BJ (cell line): ENCODE results near the gene BBC3. TPM values are rescaled to one million over a fixed set of nuclear protein-coding genes. Genes with fewer than 3 reads are reported as not detected.

Experiments used
- CTCF ChIA-PET: fragments of 350-600 bp; formaldehyde crosslinking; extraction: SDS; loops from one replicate; lab custom pipeline; 2021; ENCODE audit warnings: antibody characterized with exemption, inconsistent platforms; lab: Yijun Ruan, JAX
- POLR2A ChIA-PET: fragments of 300-600 bp; sonication (Branson Sonifier 250); formaldehyde crosslinking; extraction: SDS; loops from one replicate; lab custom pipeline; 2021; ENCODE audit warnings: antibody characterized with exemption; lab: Charles Lee
- DNase-seq: peaks from one replicate; pipeline ENCODE4 v3.0.0-alpha.2; 2011; ENCODE audit warnings: low read depth
- H3K27me3 ChIP-seq: 2 replicates; pipeline ENCODE4 v1.6.0; 2011; ENCODE audit warnings: low read length; ENCODE audit not compliant: control insufficient read depth, insufficient read depth
- H3K36me3 ChIP-seq: 2 replicates; pipeline ENCODE4 v1.5.1; 2011; ENCODE audit warnings: low read length; ENCODE audit not compliant: control insufficient read depth, insufficient read depth
- H3K4me3 ChIP-seq: 2 replicates; pipeline ENCODE4 v1.5.1; 2011; ENCODE audit warnings: low read depth, mild to moderate bottlenecking, control low read depth, low read length
- polyA plus RNA-seq: library from polyadenylated mRNA; depleted of rRNA; stranded (reverse); fragments of >200 nt; gene quantifications from 2 replicates; pipeline ENCODE4 v1.2.3, GENCODE V29; 2011
- TF ChIP-seq, protein P1 (sequence below): IDR thresholded peaks from 2 replicates; pipeline ENCODE4 v1.5.1; 2011; ENCODE audit warnings: low read depth, mild to moderate bottlenecking, control low read depth, inconsistent platforms, low read length, moderate library complexity; ENCODE audit not compliant: insufficient read depth

Gene BBC3
- polyA plus RNA-seq, 1 experiment, result 5.2 TPM

DNA sequence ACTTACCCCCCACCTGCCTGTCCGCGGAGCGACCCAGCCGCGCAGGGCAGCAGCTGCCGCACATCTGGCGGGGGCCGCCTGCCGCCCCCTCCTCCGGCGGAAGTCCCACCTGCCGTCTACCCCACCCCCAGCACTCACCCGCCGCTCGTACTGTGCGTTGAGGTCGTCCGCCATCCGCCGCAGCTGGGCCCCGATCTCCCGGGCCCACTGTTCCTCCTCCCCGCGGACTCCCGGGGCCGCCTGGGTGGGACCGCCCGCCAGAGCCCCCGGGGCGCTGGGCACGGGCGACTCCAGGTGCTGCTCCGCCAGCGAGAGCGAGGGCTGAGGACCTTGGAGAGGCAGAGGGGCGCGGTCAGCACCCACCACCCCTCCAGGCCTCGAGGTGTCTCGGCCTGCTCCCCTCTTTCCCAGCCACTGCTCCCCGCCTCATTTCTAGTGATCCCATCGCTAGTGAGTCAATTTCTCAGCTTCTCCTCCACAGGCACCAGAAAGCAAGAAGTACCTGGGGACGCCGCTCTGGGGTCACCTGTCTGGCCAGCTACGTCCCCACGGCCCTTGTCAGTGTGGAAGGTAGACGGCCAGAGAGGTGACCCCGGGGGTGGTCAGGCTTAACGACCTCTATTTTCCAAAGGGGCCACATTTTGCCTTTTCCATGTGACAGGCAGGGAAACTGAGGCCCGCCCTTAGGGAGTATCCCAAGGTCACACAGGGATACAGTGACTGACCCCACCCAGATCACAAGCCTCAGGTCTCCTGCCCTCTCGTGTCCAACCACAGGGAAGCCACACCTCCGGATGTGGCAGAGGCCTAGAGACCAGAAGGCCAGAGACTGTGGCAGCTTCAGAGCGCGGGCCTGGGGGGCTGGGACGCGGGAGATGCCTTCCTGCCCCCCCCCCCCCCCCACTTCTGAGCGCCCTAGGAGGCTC, 4.3 kb downstream of the BBC3 start:
- Histone ChIP-seq H3K4me3 (peak overlapping the region; percentile 77), H3K27me3 (no peaks in the 10 kb centered on the region), H3K36me3 (peaks cover 12% of the 10 kb centered on the region)
- POLR2A ChIA-PET, result interaction anchor here (0.6 to 1.3 kb wide), 7 partner anchors 13 to 1457 kb away, joined by 5 to 21 read pairs (median 7); no protein-coding TSS in a partner anchor
- DNase-seq, result peak; percentile 35
- CTCF ChIA-PET, result interaction anchor here (0.7 to 7.1 kb wide), 5 partner anchors 16 to 72 kb away, joined by 3 to 51 read pairs (median 4); no protein-coding TSS in a partner anchor
- TF ChIP-seq, protein P1, sequence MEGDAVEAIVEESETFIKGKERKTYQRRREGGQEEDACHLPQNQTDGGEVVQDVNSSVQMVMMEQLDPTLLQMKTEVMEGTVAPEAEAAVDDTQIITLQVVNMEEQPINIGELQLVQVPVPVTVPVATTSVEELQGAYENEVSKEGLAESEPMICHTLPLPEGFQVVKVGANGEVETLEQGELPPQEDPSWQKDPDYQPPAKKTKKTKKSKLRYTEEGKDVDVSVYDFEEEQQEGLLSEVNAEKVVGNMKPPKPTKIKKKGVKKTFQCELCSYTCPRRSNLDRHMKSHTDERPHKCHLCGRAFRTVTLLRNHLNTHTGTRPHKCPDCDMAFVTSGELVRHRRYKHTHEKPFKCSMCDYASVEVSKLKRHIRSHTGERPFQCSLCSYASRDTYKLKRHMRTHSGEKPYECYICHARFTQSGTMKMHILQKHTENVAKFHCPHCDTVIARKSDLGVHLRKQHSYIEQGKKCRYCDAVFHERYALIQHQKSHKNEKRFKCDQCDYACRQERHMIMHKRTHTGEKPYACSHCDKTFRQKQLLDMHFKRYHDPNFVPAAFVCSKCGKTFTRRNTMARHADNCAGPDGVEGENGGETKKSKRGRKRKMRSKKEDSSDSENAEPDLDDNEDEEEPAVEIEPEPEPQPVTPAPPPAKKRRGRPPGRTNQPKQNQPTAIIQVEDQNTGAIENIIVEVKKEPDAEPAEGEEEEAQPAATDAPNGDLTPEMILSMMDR, result peak; percentile 16; the same call in 1 of the 2 replicates

- Histone ChIP-seq H3K4me3 (peak overlapping the region; percentile 77), H3K27me3 (no peaks in the 10 kb centered on the region), H3K36me3 (peaks cover 20% of the 10 kb centered on the region)
- TF ChIP-seq, protein P1, result 0 out of 2 replicates have a peak, but pooled peaks have one; percentile 6
- ChIA-PET POLR2A (interaction anchor here (0.5 to 1.3 kb wide), 8 partner anchors 14 to 1456 kb away, joined by 4 to 7 read pairs (median 6); partner anchors contain the start of gene CCDC9), CTCF (interaction anchor here (0.6 to 7.1 kb wide), 8 partner anchors 10 to 76 kb away, joined by 3 to 51 read pairs (median 4); no protein-coding TSS in a partner anchor)
- no peak for DNase-seq
Measured at GRCh38 chr19:47225746-47226425, 5.1 kb downstream of the BBC3 start.

GRCh38 chr19:47221890-47222289, 9.1 kb downstream of the BBC3 start:
- ChIA-PET CTCF (interaction anchor here (2.5 to 7.1 kb wide), 2 partner anchors 11 to 22 kb away, joined by 13 to 51 read pairs; no protein-coding TSS in a partner anchor), POLR2A (no interaction called here)
- Histone ChIP-seq H3K4me3 (no peak overlapping the region), H3K36me3 (peaks cover 27% of the 10 kb centered on the region), H3K27me3 (no peaks in the 10 kb centered on the region)
- DNase-seq, result no peak
- TF ChIP-seq, protein P1, result no peak

GRCh38 chr19:47221080-47221841, 9.7 kb downstream of the BBC3 start:
- CTCF ChIA-PET, result interaction anchor here (7.1 kb wide), 1 partner anchor 10 kb away, joined by 51 read pairs; no protein-coding TSS in a partner anchor

More at GRCh38 chr19:47221080-47221841, 9.7 kb downstream of the BBC3 start:
- H3K36me3 ChIP-seq, result peaks cover 23% of the 10 kb centered on the region
- no peak for DNase-seq
- no peaks in the 10 kb centered on the region for H3K27me3 ChIP-seq
- TF ChIP-seq, protein P1, result no peak
- POLR2A ChIA-PET, result no interaction called here
- H3K4me3 ChIP-seq, result no peak overlapping the region
